Measurements from ENCODE around the gene PTPRD.

Gene PTPRD

DNA sequence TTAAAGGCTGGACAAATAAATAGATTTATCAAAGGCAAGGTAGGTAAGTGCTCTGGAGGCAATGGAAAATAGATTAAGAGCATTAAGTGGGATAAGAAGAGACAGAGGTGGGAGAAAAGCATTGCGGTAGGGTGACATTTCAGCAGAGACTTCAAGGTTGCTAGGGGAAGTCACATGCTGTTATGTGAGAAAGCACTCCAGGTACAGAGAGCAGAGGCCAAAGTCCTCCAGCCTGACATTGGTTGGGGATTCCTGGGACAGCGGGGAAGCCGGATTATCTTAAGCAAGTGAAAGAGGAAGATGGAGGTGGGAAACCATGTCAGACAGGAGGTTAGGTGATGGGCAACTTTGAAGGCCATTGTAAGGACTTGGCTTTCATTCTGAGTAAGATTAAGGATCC, 1222.9 kb downstream of the PTPRD start (continued):
- no peak for TF ChIP-seq ZNF610 (tag by site-specific recombination; IDR thresholded peaks at IDR 0.05; ENCODE audit: borderline replicate concordance)

DNA sequence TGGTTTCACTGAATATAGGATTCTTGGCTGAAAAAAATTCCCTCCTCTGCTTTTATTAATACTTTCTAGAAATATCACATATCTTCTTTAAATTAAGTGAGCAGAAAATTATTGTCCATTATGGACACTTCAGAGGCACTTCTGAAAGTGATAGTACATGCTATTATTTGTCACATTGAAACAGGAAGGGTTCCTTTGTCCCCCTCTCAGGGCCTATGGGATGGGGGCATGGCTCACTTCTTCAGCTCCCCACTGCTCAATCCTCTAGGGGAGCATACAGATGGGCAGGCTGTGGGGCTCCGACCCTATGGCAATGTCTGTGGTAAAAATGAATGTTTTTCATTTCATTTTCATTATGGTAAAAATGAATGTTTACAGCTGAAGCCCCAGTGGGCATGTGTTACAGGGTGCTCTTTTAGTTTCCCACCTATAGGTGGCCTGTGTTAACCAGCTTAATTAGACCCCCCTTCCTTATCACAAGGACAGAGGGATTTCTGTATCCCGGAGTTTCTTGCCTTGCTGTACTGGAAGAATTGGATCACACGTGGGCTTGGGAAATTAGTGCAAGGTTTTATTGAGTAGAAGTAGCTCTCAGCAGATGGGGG, 1225.2 kb downstream of the PTPRD start:
- Histone ChIP-seq H3K9me3 (ENCODE audit: control insufficient read depth, insufficient read depth, low read depth, low read length) (no peaks in the 10 kb centered on the region), H3K4me1 (ENCODE audit: control insufficient read depth, insufficient read depth, low read length) (no peaks in the 10 kb centered on the region), H3K36me3 (ENCODE audit: control insufficient read depth in 2 of 2, insufficient read depth in 1 of 2, low read length in 2 of 2) (no peaks in the 10 kb centered on the region), H3K4me3 (ENCODE audit: low read depth, low read length) (no peak overlapping the region), H3K27ac (ENCODE audit: extremely low read depth, low read depth, low read length) (no peak overlapping the region)
- ChIA-PET CTCF (no interaction called here), POLR2A (no interaction called here)
- no peak for TF ChIP-seq ZFP37 (tag by site-specific recombination; IDR thresholded peaks at IDR 0.05)
- TF ChIP-seq, protein P1, sequence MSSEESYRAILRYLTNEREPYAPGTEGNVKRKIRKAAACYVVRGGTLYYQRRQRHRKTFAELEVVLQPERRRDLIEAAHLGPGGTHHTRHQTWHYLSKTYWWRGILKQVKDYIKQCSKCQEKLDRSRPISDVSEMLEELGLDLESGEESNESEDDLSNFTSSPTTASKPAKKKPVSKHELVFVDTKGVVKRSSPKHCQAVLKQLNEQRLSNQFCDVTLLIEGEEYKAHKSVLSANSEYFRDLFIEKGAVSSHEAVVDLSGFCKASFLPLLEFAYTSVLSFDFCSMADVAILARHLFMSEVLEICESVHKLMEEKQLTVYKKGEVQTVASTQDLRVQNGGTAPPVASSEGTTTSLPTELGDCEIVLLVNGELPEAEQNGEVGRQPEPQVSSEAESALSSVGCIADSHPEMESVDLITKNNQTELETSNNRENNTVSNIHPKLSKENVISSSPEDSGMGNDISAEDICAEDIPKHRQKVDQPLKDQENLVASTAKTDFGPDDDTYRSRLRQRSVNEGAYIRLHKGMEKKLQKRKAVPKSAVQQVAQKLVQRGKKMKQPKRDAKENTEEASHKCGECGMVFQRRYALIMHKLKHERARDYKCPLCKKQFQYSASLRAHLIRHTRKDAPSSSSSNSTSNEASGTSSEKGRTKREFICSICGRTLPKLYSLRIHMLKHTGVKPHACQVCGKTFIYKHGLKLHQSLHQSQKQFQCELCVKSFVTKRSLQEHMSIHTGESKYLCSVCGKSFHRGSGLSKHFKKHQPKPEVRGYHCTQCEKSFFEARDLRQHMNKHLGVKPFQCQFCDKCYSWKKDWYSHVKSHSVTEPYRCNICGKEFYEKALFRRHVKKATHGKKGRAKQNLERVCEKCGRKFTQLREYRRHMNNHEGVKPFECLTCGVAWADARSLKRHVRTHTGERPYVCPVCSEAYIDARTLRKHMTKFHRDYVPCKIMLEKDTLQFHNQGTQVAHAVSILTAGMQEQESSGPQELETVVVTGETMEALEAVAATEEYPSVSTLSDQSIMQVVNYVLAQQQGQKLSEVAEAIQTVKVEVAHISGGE (tag by site-specific recombination; conservative IDR thresholded peaks at IDR 0.05; ENCODE audit: low read depth), result no peak
- no peak for TF ChIP-seq MZF1 (tag by site-specific recombination; IDR thresholded peaks at IDR 0.05; ENCODE audit: borderline replicate concordance)
- TF ChIP-seq, protein P2, sequence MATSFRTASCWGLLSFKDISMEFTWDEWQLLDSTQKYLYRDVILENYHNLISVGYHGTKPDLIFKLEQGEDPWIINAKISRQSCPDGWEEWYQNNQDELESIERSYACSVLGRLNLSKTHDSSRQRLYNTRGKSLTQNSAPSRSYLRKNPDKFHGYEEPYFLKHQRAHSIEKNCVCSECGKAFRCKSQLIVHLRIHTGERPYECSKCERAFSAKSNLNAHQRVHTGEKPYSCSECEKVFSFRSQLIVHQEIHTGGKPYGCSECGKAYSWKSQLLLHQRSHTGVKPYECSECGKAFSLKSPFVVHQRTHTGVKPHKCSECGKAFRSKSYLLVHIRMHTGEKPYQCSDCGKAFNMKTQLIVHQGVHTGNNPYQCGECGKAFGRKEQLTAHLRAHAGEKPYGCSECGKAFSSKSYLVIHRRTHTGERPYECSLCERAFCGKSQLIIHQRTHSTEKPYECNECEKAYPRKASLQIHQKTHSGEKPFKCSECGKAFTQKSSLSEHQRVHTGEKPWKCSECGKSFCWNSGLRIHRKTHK (tag by site-specific recombination; IDR thresholded peaks at IDR 0.05), result no peak
- TF ChIP-seq, protein P3, sequence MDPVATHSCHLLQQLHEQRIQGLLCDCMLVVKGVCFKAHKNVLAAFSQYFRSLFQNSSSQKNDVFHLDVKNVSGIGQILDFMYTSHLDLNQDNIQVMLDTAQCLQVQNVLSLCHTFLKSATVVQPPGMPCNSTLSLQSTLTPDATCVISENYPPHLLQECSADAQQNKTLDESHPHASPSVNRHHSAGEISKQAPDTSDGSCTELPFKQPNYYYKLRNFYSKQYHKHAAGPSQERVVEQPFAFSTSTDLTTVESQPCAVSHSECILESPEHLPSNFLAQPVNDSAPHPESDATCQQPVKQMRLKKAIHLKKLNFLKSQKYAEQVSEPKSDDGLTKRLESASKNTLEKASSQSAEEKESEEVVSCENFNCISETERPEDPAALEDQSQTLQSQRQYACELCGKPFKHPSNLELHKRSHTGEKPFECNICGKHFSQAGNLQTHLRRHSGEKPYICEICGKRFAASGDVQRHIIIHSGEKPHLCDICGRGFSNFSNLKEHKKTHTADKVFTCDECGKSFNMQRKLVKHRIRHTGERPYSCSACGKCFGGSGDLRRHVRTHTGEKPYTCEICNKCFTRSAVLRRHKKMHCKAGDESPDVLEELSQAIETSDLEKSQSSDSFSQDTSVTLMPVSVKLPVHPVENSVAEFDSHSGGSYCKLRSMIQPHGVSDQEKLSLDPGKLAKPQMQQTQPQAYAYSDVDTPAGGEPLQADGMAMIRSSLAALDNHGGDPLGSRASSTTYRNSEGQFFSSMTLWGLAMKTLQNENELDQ (tag by site-specific recombination; IDR thresholded peaks at IDR 0.05; ENCODE audit: low read depth), result no peak
- no peak for TF ChIP-seq ZNF112 (tag by site-specific recombination; IDR thresholded peaks at IDR 0.05)
- TF ChIP-seq ZNF266 (tag by site-specific recombination; IDR thresholded peaks at IDR 0.05; ENCODE audit: low read depth), result no peak
- TF ChIP-seq SP3 (tag by site-specific recombination; IDR thresholded peaks at IDR 0.05), result no peak
- no peak for TF ChIP-seq ZNF174 (tag by site-specific recombination; IDR thresholded peaks at IDR 0.05)
- TF ChIP-seq, protein P4, sequence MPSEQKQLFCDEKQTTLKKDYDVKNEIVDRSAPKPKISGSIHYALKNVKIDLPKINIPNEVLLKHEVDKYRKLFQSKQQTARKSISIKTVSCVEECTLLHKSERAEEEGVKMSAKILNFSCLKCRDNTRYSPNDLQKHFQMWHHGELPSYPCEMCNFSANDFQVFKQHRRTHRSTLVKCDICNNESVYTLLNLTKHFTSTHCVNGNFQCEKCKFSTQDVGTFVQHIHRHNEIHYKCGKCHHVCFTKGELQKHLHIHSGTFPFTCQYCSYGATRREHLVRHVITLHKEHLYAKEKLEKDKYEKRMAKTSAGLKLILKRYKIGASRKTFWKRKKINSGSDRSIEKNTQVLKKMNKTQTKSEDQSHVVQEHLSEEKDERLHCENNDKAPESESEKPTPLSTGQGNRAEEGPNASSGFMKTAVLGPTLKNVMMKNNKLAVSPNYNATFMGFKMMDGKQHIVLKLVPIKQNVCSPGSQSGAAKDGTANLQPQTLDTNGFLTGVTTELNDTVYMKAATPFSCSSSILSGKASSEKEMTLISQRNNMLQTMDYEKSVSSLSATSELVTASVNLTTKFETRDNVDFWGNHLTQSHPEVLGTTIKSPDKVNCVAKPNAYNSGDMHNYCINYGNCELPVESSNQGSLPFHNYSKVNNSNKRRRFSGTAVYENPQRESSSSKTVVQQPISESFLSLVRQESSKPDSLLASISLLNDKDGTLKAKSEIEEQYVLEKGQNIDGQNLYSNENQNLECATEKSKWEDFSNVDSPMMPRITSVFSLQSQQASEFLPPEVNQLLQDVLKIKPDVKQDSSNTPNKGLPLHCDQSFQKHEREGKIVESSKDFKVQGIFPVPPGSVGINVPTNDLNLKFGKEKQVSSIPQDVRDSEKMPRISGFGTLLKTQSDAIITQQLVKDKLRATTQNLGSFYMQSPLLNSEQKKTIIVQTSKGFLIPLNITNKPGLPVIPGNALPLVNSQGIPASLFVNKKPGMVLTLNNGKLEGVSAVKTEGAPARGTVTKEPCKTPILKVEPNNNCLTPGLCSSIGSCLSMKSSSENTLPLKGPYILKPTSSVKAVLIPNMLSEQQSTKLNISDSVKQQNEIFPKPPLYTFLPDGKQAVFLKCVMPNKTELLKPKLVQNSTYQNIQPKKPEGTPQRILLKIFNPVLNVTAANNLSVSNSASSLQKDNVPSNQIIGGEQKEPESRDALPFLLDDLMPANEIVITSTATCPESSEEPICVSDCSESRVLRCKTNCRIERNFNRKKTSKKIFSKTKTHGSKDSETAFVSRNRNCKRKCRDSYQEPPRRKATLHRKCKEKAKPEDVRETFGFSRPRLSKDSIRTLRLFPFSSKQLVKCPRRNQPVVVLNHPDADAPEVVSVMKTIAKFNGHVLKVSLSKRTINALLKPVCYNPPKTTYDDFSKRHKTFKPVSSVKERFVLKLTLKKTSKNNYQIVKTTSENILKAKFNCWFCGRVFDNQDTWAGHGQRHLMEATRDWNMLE (tag by site-specific recombination; conservative IDR thresholded peaks at IDR 0.05; ENCODE audit: low read depth), result no peak
- TF ChIP-seq, protein P5, sequence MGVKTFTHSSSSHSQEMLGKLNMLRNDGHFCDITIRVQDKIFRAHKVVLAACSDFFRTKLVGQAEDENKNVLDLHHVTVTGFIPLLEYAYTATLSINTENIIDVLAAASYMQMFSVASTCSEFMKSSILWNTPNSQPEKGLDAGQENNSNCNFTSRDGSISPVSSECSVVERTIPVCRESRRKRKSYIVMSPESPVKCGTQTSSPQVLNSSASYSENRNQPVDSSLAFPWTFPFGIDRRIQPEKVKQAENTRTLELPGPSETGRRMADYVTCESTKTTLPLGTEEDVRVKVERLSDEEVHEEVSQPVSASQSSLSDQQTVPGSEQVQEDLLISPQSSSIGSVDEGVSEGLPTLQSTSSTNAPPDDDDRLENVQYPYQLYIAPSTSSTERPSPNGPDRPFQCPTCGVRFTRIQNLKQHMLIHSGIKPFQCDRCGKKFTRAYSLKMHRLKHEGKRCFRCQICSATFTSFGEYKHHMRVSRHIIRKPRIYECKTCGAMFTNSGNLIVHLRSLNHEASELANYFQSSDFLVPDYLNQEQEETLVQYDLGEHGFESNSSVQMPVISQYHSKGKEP (tag by site-specific recombination; IDR thresholded peaks at IDR 0.05), result no peak
